AG04450 (cell line): Measurements from ENCODE around the gene ENOX1. TPM values are rescaled to one million over a fixed set of nuclear protein-coding genes. Genes with fewer than 3 reads are reported as not detected.

ENCODE experiments used
- CTCF ChIA-PET: fragments of 300-600, 350-600 bp; formaldehyde crosslinking; extraction: SDS; loops from one replicate; lab custom pipeline; 2022; ENCODE audit warnings: antibody characterized with exemption, inconsistent platforms; lab: Charles Lee
- POLR2A ChIA-PET: fragments of 350-600 bp; formaldehyde crosslinking; extraction: SDS; loops from one replicate; lab custom pipeline; 2021; ENCODE audit warnings: antibody characterized with exemption, inconsistent platforms; lab: Yijun Ruan, JAX
- DNase-seq: peaks from one replicate; pipeline ENCODE4 v3.0.0-alpha.2; 2011; ENCODE audit warnings: low read depth, low spot score
- H3K27ac ChIP-seq: one replicate; pipeline ENCODE4 v1.5.1; 2012; ENCODE audit warnings: low read depth, low read length, control low read depth
- H3K27me3 ChIP-seq: one replicate; pipeline ENCODE4 v1.6.0; 2012; ENCODE audit warnings: low read length; ENCODE audit not compliant: control insufficient read depth, insufficient read depth
- H3K4me3 ChIP-seq: 2 replicates; pipeline ENCODE4 v1.5.1; 2011; ENCODE audit warnings: mild to moderate bottlenecking, low read depth, low read length, control low read depth
- H3K9me3 ChIP-seq: 2 replicates; pipeline ENCODE4 v1.5.1; 2012; ENCODE audit warnings: low read length; ENCODE audit not compliant: control insufficient read depth, insufficient read depth
- CTCF ChIP-seq: IDR thresholded peaks from 2 replicates; pipeline ENCODE4 v1.5.1; 2011; ENCODE audit warnings: low read depth, low read length, control low read depth, inconsistent platforms
- polyA plus RNA-seq: library from polyadenylated mRNA; depleted of rRNA; stranded (reverse); fragments of >200 nt; gene quantifications from 2 replicates; pipeline ENCODE4 v1.2.3, GENCODE V29; 2011

ENOX1 gene
- polyA plus RNA-seq, 1 experiment, result 3.9 TPM

- H3K27me3 ChIP-seq, result no peaks in the 10 kb centered on the region
- ChIA-PET CTCF (no interaction called here), POLR2A (no interaction called here)
- no peaks in the 10 kb centered on the region for H3K9me3 ChIP-seq
- TF ChIP-seq CTCF, result no peak
- H3K27ac ChIP-seq, result no peak overlapping the region
- DNase-seq, result no peak
- no peak overlapping the region for H3K4me3 ChIP-seq
Measured at GRCh38 chr13:43698009-43698408, 88.8 kb downstream of the ENOX1 start.

GRCh38 chr13:43697323-43697722 lies 89.4 kb downstream of the ENOX1 start:
- CTCF ChIA-PET, result interaction anchor here (0.7 kb wide), 1 partner anchor 469 kb away, joined by 3 read pairs; no protein-coding TSS in a partner anchor
- no peak for TF ChIP-seq CTCF
- POLR2A ChIA-PET, result no interaction called here

GRCh38 chr13:43694146-43694664 lies 92.6 kb downstream of the ENOX1 start:
- H3K9me3 ChIP-seq, result no peaks in the 10 kb centered on the region
- ChIA-PET CTCF (interaction anchor here (0.6 kb wide), 1 partner anchor 1034 kb away, joined by 3 read pairs; no protein-coding TSS in a partner anchor), POLR2A (no interaction called here)
- no peak for TF ChIP-seq CTCF
- no peak overlapping the region for H3K27ac ChIP-seq
- H3K4me3 ChIP-seq, result no peak overlapping the region
- no peak for DNase-seq
- H3K27me3 ChIP-seq, result no peaks in the 10 kb centered on the region

More at GRCh38 chr13:43697323-43697722, 89.4 kb downstream of the ENOX1 start:
- H3K27ac ChIP-seq, result no peak overlapping the region
- H3K9me3 ChIP-seq, result no peaks in the 10 kb centered on the region
- H3K27me3 ChIP-seq, result no peaks in the 10 kb centered on the region
- H3K4me3 ChIP-seq, result no peak overlapping the region
- DNase-seq, result no peak

GRCh38 chr13:43693639-43694038 lies 93.1 kb downstream of the ENOX1 start:
- Histone ChIP-seq H3K9me3 (no peaks in the 10 kb centered on the region), H3K4me3 (no peak overlapping the region), H3K27ac (no peak overlapping the region), H3K27me3 (no peaks in the 10 kb centered on the region)
- POLR2A ChIA-PET, result no interaction called here
- no peak for TF ChIP-seq CTCF
- no peak for DNase-seq
- CTCF ChIA-PET, result no interaction called here

- Histone ChIP-seq H3K9me3 (no peaks in the 10 kb centered on the region), H3K27ac (no peak overlapping the region), H3K4me3 (no peak overlapping the region), H3K27me3 (no peaks in the 10 kb centered on the region)
- ChIA-PET CTCF (no interaction called here), POLR2A (no interaction called here)
- DNase-seq, result no peak
- TF ChIP-seq CTCF, result no peak
Measured at GRCh38 chr13:43688227-43688907, 98.4 kb downstream of the ENOX1 start.
